ENCODE data around the gene PAFAH2.

GRCh38 chr1:25912076-25912831 lies 85.6 kb downstream of the PAFAH2 start:
- TF ChIP-seq CTCF (IDR thresholded peaks at IDR 0.05; ENCODE audit: insufficient read depth, low read length, poor library complexity, severe bottlenecking), result no peak
- no peak for TF ChIP-seq EZH2phosphoT487 (conservative IDR thresholded peaks at IDR 0.05; ENCODE audit: low read length)
